ENCODE results near the gene ELOVL1.

- TF ChIP-seq CTCF (IDR thresholded peaks at IDR 0.05) (no peak), POLR2A (IDR thresholded peaks at IDR 0.05; ENCODE audit: low read length) (no peak), ZFP36 (IDR thresholded peaks at IDR 0.05; ENCODE audit: borderline replicate concordance, partially characterized antibody) (no peak), JUN (IDR thresholded peaks at IDR 0.05) (no peak), RCOR1 (IDR thresholded peaks at IDR 0.05; ENCODE audit: low read depth, low read length) (no peak), HOXA7 (CRISPR knock-in tag; IDR thresholded peaks at IDR 0.05) (no peak), MAZ (IDR thresholded peaks at IDR 0.05; ENCODE audit: borderline replicate concordance, low read depth, low read length) (no peak)
These were observed 15.5 kb downstream of the ELOVL1 start for GRCh38 chr1:43352351-43352705.

Measured in A549 (cell line).